ENCODE results near the gene EFTUD2.

EFTUD2 gene

GRCh38 chr17:44887971-44888954 is 11.0 kb downstream of the EFTUD2 start:
- DNase-seq (ENCODE audit: low read depth in 3 of 3, low spot score in 1 of 3): no peak

- no peak for DNase-seq (ENCODE audit: low read depth in 3 of 3, low spot score in 1 of 3)
These were observed 12.2 kb downstream of the EFTUD2 start for GRCh38 chr17:44887016-44887415.

- DNase-seq (ENCODE audit: low read depth in 3 of 3, low spot score in 1 of 3): no peak
These were observed 14.3 kb downstream of the EFTUD2 start for GRCh38 chr17:44884941-44885340.

GRCh38 chr17:44881145-44881544 is 18.1 kb downstream of the EFTUD2 start:
- DNase-seq (ENCODE audit: low read depth in 3 of 3, low spot score in 1 of 3): no peak

GRCh38 chr17:44880062-44880461 is 19.2 kb downstream of the EFTUD2 start:
- DNase-seq (ENCODE audit: low read depth in 3 of 3, low spot score in 1 of 3): no peak

- no peak for DNase-seq (ENCODE audit: low read depth in 3 of 3, low spot score in 1 of 3)
These were observed 19.9 kb downstream of the EFTUD2 start for GRCh38 chr17:44879376-44879775.

- DNase-seq (ENCODE audit: low read depth in 3 of 3, low spot score in 1 of 3): no peak
These were observed 20.5 kb downstream of the EFTUD2 start for GRCh38 chr17:44878627-44879221.

GRCh38 chr17:44877121-44877520 is 22.1 kb downstream of the EFTUD2 start:
- DNase-seq (ENCODE audit: low read depth in 3 of 3, low spot score in 1 of 3): no peak

- no peak for DNase-seq (ENCODE audit: low read depth in 3 of 3, low spot score in 1 of 3)
These were observed 23.5 kb downstream of the EFTUD2 start for GRCh38 chr17:44875761-44876160.

GRCh38 chr17:44872131-44872768 is 27.0 kb downstream of the EFTUD2 start:
- no peak for DNase-seq (ENCODE audit: low read depth in 3 of 3, low spot score in 1 of 3)

GRCh38 chr17:44871556-44871955 is 27.7 kb downstream of the EFTUD2 start:
- no peak for DNase-seq (ENCODE audit: low read depth in 3 of 3, low spot score in 1 of 3)

GRCh38 chr17:44867841-44868240 is 31.4 kb downstream of the EFTUD2 start:
- no peak for DNase-seq (ENCODE audit: low read depth in 3 of 3, low spot score in 1 of 3)

GRCh38 chr17:44865931-44866330 is 33.3 kb downstream of the EFTUD2 start:
- DNase-seq (ENCODE audit: low read depth in 3 of 3, low spot score in 1 of 3): no peak

GRCh38 chr17:44865231-44865660 is 34.0 kb downstream of the EFTUD2 start:
- peak; percentile 26 to 36 (median 30) for DNase-seq (ENCODE audit: low read depth in 3 of 3, low spot score in 1 of 3)

GRCh38 chr17:44864831-44865230 is 34.4 kb downstream of the EFTUD2 start:
- no peak for DNase-seq (ENCODE audit: low read depth in 3 of 3, low spot score in 1 of 3)

GRCh38 chr17:44863061-44863918 is 36.0 kb downstream of the EFTUD2 start:
- no peak for DNase-seq (ENCODE audit: low read depth in 3 of 3, low spot score in 1 of 3)

GRCh38 chr17:44862278-44862914 is 36.8 kb downstream of the EFTUD2 start:
- no peak for DNase-seq (ENCODE audit: low read depth in 3 of 3, low spot score in 1 of 3)

GRCh38 chr17:44859701-44860100 is 39.5 kb downstream of the EFTUD2 start:
- no peak for DNase-seq (ENCODE audit: low read depth in 3 of 3, low spot score in 1 of 3)

GRCh38 chr17:44854192-44854591 is 45.1 kb downstream of the EFTUD2 start:
- no peak for DNase-seq (ENCODE audit: low read depth in 3 of 3, low spot score in 1 of 3)

- DNase-seq (ENCODE audit: low read depth in 3 of 3, low spot score in 1 of 3): no peak
These were observed 48.6 kb downstream of the EFTUD2 start for GRCh38 chr17:44850612-44851011.
